PC-3 (cell line): ENCODE results near the gene SYCE1. TPM values are rescaled to one million over a fixed set of nuclear protein-coding genes. Genes with fewer than 3 reads are reported as not detected.
"Not testable (repeated sequence)": the region's sequence is repeated elsewhere in the genome, so short reads cannot be mapped to it uniquely, and the experiment has no call there.

Experiments used
- ATAC-seq: fragments of 200-7000 bp; cut with Tn5 transposase; 2 replicates; pipeline ENCODE4 v1.9.1; 2020; ENCODE audit warnings: mild to moderate bottlenecking, moderate library complexity
- BruUV-seq: library from RNA; stranded (reverse); fragments of 400-500 nt; replicated peaks from 2 replicates; lab custom pipeline; 2021; lab: Mats Ljungman, UMichigan
- CTCF ChIA-PET: fragments of 300-600 bp; sonication (Branson Sonifier 250); formaldehyde crosslinking; loops from one replicate; lab custom pipeline; 2022; ENCODE audit warnings: antibody characterized with exemption; lab: Charles Lee
- POLR2A ChIA-PET: fragments of 300-600 bp; sonication (Branson Sonifier 250); formaldehyde crosslinking; loops from one replicate; lab custom pipeline; 2022; ENCODE audit warnings: antibody characterized with exemption; ENCODE audit not compliant: unreplicated experiment; lab: Charles Lee
- DNase-seq: peaks from one replicate; pipeline ENCODE4 v3.0.0-alpha.2; 2015
- H2AFZ ChIP-seq: fragments of 300-600 bp; sonication (generic); 2 replicates; pipeline ENCODE4 v1.6.0; 2016; ENCODE audit warnings: antibody characterized with exemption, low read length
- H3F3A ChIP-seq: fragments of 300-600 bp; sonication (generic); one replicate; pipeline ENCODE4 v1.6.0; 2017; ENCODE audit warnings: antibody characterized with exemption, low read length, control low read depth, mild to moderate bottlenecking; ENCODE audit not compliant: unreplicated experiment
- H3K27ac ChIP-seq: fragments of 300-600 bp; sonication (generic); 2 replicates; pipeline ENCODE4 v1.5.1; 2016; ENCODE audit warnings: mild to moderate bottlenecking, low read length
- H3K27me3 ChIP-seq: fragments of 300-600 bp; sonication (generic); 2 replicates; pipeline ENCODE4 v1.6.1; 2016; ENCODE audit warnings: low read length, mixed read lengths
- H3K36me3 ChIP-seq: fragments of 300-600 bp; sonication (generic); 2 replicates; pipeline ENCODE4 v1.6.1; 2016; ENCODE audit warnings: low read depth, mixed run types, low read length, mixed read lengths
- H3K4me1 ChIP-seq: fragments of 300-600 bp; sonication (generic); 2 replicates; pipeline ENCODE4 v1.5.1; 2016; ENCODE audit warnings: low read length; ENCODE audit not compliant: insufficient read depth
- H3K4me2 ChIP-seq: fragments of 300-600 bp; sonication (generic); 2 replicates; pipeline ENCODE4 v1.6.0; 2016; ENCODE audit warnings: low read length
- H3K4me3 ChIP-seq: fragments of 300-600 bp; sonication (generic); 2 replicates; pipeline ENCODE4 v1.5.1; 2016; ENCODE audit warnings: mild to moderate bottlenecking, low read length, mixed read lengths
- H3K79me2 ChIP-seq: fragments of 300-600 bp; sonication (generic); 2 replicates; pipeline ENCODE4 v1.6.1; 2017; ENCODE audit warnings: low read length, mixed read lengths
- H3K9ac ChIP-seq: fragments of 300-600 bp; sonication (generic); 2 replicates; pipeline ENCODE4 v1.6.0; 2016; ENCODE audit warnings: mild to moderate bottlenecking, low read length
- H3K9me2 ChIP-seq: fragments of 300-600 bp; sonication (generic); replicated peaks from 2 replicates; pipeline ENCODE4 v1.6.1; 2016; ENCODE audit warnings: mixed run types, low read length, mixed read lengths
- H3K9me3 ChIP-seq: fragments of 300-600 bp; sonication (generic); 2 replicates; pipeline ENCODE4 v1.6.1; 2016; ENCODE audit warnings: low read length, mixed read lengths
- H4K20me1 ChIP-seq: fragments of 300-600 bp; sonication (generic); 2 replicates; pipeline ENCODE4 v1.6.1; 2016; ENCODE audit warnings: low read length, mixed read lengths
- EZH2 ChIP-seq: fragments of 300-600 bp; sonication (generic); IDR thresholded peaks from one replicate; pipeline ENCODE4 v1.6.1; 2017; ENCODE audit warnings: antibody characterized with exemption, mild to moderate bottlenecking, low read length; ENCODE audit not compliant: unreplicated experiment
- EZH2phosphoT487 ChIP-seq: fragments of 300-600 bp; sonication (generic); IDR thresholded peaks from 2 replicates; pipeline ENCODE4 v1.6.1; 2018; ENCODE audit warnings: mild to moderate bottlenecking, antibody characterized with exemption, low read length, borderline replicate concordance
- intact Hi-C: fragments of 100-400 bp; cut with micrococcal nuclease; formaldehyde crosslinking; loops from 2 replicates; pipeline ENCODE4 v1.9.0; 2023
- total RNA-seq: library from RNA; depleted of rRNA; stranded (reverse); fragments of >200 nt; gene quantifications from 2 replicates; pipeline ENCODE4 v1.2.3, GENCODE V29; 2014
- TF ChIP-seq, protein P1 (sequence below): fragments of 300-600 bp; sonication (generic); conservative IDR thresholded peaks from 2 replicates; pipeline ENCODE4 v1.5.1; 2017; ENCODE audit warnings: antibody characterized with exemption, low read depth, mild to moderate bottlenecking, low read length

Gene SYCE1
- total RNA-seq, 1 experiment from 2014 or later, result not detected

DNA sequence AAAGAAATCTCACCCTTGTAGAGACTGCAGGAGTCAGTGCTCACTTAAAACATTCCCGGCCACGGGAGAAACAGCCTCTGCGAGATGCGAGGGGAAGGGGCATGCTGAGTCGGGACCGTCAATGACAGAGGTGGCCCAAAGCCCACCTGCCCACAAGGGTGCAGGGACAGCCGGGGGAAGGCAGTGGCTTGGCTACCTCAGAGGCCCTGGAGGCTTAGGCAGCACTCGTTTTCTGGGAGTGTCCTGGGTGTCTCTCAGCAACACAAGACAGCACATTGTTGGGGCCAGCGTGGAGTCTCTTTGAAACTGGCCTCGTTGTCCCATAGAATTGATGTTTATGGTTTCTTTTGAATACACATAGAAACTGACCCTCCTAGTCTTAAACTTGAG is 25.6 kb upstream of the SYCE1 start:
- ATAC-seq (no peak), DNase-seq (no peak)
- POLR2A ChIA-PET, result no interaction called here
- Histone ChIP-seq H3K9ac (no peak overlapping the region), H2AFZ (no peak overlapping the region), H3K79me2 (no peaks in the 10 kb centered on the region), H3K36me3 (no peaks in the 10 kb centered on the region), H3K4me1 (no peaks in the 10 kb centered on the region), H3K4me3 (no peak overlapping the region), H3K27me3 (peaks cover 71% of the 10 kb centered on the region), H3K4me2 (no peak overlapping the region), H3K27ac (no peak overlapping the region), H3F3A (no peaks in the 10 kb centered on the region), H4K20me1 (no peaks in the 10 kb centered on the region), H3K9me2 (no peaks in the 10 kb centered on the region), H3K9me3 (no peaks in the 10 kb centered on the region)
- TF ChIP-seq EZH2phosphoT487 (no peak), EZH2 (no peak)
- TF ChIP-seq, protein P1, sequence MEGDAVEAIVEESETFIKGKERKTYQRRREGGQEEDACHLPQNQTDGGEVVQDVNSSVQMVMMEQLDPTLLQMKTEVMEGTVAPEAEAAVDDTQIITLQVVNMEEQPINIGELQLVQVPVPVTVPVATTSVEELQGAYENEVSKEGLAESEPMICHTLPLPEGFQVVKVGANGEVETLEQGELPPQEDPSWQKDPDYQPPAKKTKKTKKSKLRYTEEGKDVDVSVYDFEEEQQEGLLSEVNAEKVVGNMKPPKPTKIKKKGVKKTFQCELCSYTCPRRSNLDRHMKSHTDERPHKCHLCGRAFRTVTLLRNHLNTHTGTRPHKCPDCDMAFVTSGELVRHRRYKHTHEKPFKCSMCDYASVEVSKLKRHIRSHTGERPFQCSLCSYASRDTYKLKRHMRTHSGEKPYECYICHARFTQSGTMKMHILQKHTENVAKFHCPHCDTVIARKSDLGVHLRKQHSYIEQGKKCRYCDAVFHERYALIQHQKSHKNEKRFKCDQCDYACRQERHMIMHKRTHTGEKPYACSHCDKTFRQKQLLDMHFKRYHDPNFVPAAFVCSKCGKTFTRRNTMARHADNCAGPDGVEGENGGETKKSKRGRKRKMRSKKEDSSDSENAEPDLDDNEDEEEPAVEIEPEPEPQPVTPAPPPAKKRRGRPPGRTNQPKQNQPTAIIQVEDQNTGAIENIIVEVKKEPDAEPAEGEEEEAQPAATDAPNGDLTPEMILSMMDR, result no peak
- no TSS peak for BruUV-seq
- intact Hi-C loops, result no loop called here
- CTCF ChIA-PET, result no interaction called here

DNA sequence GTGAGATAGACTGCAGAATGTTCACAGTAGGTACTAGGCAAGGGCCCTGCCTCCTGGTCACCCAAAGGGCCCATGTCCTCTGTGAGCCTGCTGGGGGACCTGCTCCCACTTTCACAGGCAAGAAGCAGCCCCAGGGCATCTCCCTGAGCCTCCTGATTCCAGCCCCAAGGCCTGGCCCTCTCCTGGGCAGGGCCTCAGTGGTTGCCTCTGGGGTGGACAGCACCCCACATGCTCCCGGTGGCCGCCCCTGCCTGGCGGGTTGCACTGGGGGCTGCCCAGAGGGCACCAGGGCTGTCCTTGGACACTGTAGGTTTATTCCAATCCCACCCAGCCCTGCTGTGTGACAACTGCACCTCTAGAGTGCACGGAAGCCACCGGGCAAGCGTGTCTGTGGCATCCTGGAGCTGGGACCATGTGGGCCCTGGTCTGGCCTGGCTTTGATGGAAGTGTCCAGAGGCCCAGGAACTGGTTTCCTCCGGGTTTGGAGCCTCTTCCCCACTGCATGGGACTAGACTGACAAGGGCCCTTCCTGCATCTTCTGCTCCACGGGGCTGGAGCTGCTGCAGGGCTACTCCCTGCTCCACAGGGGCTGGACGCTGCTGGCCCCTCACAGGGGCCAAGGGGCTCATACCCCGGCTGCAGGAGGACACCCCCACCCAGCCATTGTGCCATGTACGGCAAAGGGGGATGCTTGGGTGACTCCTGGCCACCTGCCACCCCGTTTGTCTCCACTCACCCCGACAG is 25.0 kb upstream of the SYCE1 start:
- Histone ChIP-seq H3K27ac (no peak overlapping the region), H3K4me1 (no peaks in the 10 kb centered on the region), H4K20me1 (no peaks in the 10 kb centered on the region), H3K36me3 (no peaks in the 10 kb centered on the region), H3F3A (no peaks in the 10 kb centered on the region), H3K4me3 (no peak overlapping the region), H3K9ac (no peak overlapping the region), H3K9me2 (no peaks in the 10 kb centered on the region), H3K79me2 (no peaks in the 10 kb centered on the region), H3K9me3 (no peaks in the 10 kb centered on the region), H3K4me2 (no peak overlapping the region), H3K27me3 (peaks cover 66% of the 10 kb centered on the region), H2AFZ (no peak overlapping the region)
- no TSS peak for BruUV-seq
- ATAC-seq (no peak), DNase-seq (no peak)
- TF ChIP-seq EZH2phosphoT487 (no peak), EZH2 (no peak)
- TF ChIP-seq, protein P1, result no peak
- POLR2A ChIA-PET, result no interaction called here
- CTCF ChIA-PET, result no interaction called here
- intact Hi-C loops, result no loop called here

DNA sequence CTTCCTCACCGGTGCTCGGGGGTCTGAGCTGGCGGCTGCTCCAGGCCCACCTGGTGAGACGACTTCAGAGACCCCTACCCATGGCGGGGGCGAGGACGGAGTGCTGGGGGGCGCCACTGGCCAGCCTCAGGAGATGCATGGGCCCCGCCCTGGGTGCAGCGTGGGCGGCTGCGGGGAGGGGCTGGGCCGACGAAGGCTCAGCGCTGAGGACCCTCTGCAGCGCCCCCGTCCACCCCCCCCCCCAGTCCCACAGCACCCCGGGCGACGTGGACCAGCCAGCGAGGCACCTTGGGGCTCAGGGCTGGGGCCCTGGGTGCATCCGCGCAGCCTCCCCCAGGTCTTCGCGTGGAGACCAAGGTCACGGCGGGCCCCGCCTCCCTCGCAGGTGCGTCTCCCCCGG is 11.7 kb upstream of the SYCE1 start:
- H2AFZ ChIP-seq, intact Hi-C loops, H3K9me3 ChIP-seq, H3K4me1 ChIP-seq, H3K9ac ChIP-seq, H3K27me3 ChIP-seq, CTCF ChIA-PET, BruUV-seq, H3K27ac ChIP-seq, POLR2A ChIA-PET, H4K20me1 ChIP-seq, ATAC-seq, H3K36me3 ChIP-seq, H3K4me3 ChIP-seq, H3K4me2 ChIP-seq, H3K9me2 ChIP-seq, DNase-seq, H3K79me2 ChIP-seq, H3F3A ChIP-seq: not testable (repeated sequence)

DNA sequence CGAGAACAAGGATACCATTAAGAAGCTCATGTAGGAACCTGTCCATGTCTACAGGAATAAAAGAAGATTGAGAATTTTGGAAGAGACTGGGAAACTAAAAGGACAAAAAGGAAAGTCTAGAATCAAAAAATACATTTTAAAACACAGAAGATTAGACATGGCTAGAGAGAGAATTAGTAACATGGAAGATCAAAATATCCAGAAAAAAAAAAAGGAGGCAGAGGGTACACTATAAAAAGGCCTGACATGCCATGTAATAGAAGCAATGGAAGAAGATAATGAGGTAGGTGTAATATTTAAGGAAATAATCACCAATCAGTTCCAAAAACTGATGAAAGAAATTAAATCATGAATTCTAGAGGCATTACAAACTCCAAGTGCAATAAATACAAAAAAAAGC is 8.1 kb upstream of the SYCE1 start:
- H4K20me1 ChIP-seq, H3K4me3 ChIP-seq, CTCF ChIA-PET, H3K79me2 ChIP-seq, H3K27ac ChIP-seq, H3K4me1 ChIP-seq, H3K9me2 ChIP-seq, H3K27me3 ChIP-seq, H3K9ac ChIP-seq, ATAC-seq, H3K4me2 ChIP-seq, H3K36me3 ChIP-seq, intact Hi-C loops, POLR2A ChIA-PET, H3F3A ChIP-seq, BruUV-seq, H2AFZ ChIP-seq, DNase-seq, H3K9me3 ChIP-seq: not testable (repeated sequence)

DNA sequence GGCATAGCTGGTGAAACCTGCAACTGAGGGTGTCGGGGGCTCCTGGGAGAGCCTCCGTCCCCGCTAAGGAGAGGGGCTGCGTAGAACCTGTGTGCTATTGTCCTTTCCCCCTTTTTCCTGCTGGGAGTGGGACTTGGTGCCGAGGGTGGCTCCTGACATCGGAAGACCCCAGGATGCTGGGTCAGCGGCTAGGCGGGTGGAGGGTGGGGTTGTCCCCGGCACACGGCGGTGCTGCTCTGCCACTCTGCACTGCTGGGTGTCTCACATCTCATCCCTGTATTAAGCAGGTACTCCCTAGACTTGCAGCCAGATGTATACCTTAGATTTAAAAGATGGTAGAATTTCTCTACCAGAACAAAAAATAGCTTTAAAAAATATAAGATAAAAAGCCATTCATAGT is 6.7 kb upstream of the SYCE1 start:
- H3K27me3 ChIP-seq, ATAC-seq, H3K27ac ChIP-seq, H3F3A ChIP-seq, H4K20me1 ChIP-seq, H3K9me2 ChIP-seq, H3K9ac ChIP-seq, DNase-seq, H3K36me3 ChIP-seq, CTCF ChIA-PET, H3K4me2 ChIP-seq, H3K4me1 ChIP-seq, POLR2A ChIA-PET, intact Hi-C loops, H3K9me3 ChIP-seq, H2AFZ ChIP-seq, H3K79me2 ChIP-seq, BruUV-seq, H3K4me3 ChIP-seq: not testable (repeated sequence)
